Measurements from ENCODE around the gene SIM2.

Gene SIM2

DNA sequence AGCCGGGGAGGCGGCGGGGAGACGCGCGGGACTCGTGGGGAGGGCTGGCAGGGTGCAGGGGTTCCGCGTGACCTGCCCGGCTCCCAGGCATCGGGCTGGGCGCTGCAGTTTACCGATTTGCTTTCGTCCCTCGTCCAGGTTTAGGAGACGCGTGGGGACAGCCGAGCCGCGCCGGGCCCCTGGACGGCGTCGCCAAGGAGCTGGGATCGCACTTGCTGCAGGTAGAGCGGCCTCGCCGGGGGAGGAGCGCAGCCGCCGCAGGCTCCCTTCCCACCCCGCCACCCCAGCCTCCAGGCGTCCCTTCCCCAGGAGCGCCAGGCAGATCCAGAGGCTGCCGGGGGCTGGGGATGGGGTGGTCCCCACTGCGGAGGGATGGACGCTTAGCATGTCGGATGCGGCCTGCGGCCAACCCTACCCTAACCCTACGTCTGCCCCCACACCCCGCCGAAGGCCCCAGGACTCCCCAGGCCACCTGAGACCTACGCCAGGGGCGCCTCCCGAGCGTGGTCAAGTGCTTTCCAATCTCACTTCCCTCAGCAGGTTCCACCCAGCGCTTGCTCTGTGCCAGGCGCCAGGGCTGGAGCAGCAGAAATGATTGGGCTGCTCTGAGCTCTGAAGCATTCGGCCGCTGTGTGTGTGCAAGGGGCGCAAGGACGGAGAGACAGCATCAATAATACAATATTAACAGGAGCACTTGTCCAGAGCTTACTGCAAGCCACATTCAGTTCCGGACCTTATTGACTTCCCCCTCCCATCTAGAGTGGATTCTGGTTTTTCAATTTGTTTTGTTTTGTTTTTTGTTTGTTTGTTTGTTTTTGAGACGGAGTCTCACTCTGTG lies 10.3 kb downstream of the SIM2 start:
- no peak overlapping the region for H3K4me3 ChIP-seq (replicated peaks; ENCODE audit: low read depth, low read length)
- TF ChIP-seq, protein P1, sequence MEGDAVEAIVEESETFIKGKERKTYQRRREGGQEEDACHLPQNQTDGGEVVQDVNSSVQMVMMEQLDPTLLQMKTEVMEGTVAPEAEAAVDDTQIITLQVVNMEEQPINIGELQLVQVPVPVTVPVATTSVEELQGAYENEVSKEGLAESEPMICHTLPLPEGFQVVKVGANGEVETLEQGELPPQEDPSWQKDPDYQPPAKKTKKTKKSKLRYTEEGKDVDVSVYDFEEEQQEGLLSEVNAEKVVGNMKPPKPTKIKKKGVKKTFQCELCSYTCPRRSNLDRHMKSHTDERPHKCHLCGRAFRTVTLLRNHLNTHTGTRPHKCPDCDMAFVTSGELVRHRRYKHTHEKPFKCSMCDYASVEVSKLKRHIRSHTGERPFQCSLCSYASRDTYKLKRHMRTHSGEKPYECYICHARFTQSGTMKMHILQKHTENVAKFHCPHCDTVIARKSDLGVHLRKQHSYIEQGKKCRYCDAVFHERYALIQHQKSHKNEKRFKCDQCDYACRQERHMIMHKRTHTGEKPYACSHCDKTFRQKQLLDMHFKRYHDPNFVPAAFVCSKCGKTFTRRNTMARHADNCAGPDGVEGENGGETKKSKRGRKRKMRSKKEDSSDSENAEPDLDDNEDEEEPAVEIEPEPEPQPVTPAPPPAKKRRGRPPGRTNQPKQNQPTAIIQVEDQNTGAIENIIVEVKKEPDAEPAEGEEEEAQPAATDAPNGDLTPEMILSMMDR (IDR thresholded peaks at IDR 0.05; ENCODE audit: low read length, missing control alignments): no peak
- DNase-seq (ENCODE audit: low read depth): no peak

DNA sequence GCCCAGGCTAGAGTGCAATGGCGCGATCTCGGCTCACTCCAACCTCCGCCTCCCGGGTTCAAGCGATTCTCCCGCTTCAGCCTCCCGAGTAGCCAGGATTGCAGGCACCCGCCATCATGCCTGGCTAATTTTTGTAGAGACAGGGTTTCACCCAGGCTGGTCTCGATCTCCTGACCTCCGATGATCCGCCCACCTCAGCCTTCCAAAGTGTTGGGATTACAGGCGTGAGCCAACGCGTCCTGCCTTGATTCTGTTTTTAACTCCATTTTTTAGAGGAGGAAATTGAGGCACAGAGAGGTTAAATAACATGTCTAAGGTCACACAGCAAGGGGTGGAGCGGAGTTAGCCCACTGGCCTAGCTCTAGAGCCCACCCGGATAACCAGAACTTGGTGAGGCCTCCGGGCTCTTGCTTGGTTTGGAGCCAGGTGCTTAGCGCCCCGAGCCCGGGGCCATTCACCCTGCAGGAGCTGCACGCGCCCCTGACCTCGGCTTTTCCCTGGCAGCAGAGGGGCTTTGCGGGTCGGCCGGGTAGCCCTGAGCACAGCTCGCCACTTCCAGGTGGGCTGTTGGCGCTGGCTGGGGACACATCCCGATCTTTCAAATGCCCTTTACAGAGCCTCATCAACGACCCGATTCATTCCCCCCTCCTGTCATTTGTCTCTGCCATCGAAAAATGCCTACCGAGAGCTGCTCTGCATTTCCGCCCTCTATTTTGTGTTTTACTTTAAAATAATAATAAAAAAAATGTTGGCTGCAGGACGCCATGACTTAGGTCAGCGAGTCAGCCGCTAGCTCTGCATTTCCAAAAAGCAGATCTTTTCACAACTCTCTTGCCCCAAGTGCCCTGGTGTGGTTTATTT lies 11.2 kb downstream of the SIM2 start:
- TF ChIP-seq, protein P1 (IDR thresholded peaks at IDR 0.05; ENCODE audit: low read length, missing control alignments): no peak
- no peak for DNase-seq (ENCODE audit: low read depth)
- no peak overlapping the region for H3K4me3 ChIP-seq (replicated peaks; ENCODE audit: low read depth, low read length)

DNA sequence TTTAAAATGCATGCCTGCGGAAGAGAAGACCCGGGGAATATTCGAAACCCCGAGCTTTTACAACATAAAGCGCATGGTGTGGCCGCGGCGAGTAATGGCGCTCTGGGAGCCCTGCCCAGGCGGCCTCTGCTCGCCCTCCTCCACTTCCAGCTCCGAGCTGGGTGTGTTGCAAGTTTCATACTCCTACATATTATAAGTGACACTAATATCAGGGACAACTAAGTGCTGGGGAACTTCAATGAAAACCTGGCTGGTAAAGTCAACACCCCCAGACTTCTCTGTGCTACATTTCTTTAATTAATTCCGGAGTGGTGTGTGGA lies 11.8 kb downstream of the SIM2 start:
- no peak overlapping the region for H3K4me3 ChIP-seq (replicated peaks; ENCODE audit: low read depth, low read length)
- TF ChIP-seq, protein P1 (IDR thresholded peaks at IDR 0.05; ENCODE audit: low read length, missing control alignments): no peak
- DNase-seq (ENCODE audit: low read depth): no peak

DNA sequence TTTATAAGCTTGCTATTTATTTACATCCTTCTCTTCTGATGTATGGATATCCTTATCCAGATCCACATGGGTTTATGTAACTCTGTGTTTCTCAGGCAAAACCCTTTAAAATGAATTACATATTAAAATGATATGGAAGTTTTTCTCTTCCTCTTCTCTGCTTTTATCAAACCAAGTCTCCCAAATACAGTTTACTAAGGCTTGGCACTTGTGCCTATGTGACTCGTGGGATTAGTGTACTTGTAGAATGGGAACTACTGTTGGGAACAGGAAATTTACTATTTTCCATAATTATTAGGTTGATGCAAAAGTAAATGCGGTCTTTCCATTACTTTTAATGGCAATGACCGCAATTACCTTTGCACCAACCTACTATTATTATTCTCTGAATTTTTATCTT lies 14.8 kb downstream of the SIM2 start:
- no peak overlapping the region for H3K4me3 ChIP-seq (replicated peaks; ENCODE audit: low read depth, low read length)
- TF ChIP-seq, protein P1 (IDR thresholded peaks at IDR 0.05; ENCODE audit: low read length, missing control alignments): no peak
- no peak for DNase-seq (ENCODE audit: low read depth)

DNA sequence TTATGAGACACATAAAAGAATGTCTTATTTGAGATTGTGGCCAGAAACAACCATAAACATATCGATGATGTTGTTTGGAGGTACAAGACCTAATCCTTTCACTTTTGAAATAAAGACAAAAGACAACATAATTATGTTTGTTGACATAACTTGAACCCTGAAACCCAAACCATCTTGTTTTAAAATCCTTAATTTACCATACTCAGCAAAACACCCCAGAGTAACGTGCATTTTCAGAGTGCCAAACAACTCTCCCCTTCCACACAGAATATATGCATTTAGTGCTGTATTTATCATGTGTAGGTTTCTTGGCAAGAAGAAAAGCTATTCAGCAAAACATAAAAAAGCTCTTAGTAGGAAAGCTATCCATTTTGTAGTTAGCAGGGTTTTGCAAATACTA lies 17.5 kb downstream of the SIM2 start:
- TF ChIP-seq, protein P1 (IDR thresholded peaks at IDR 0.05; ENCODE audit: low read length, missing control alignments): no peak
- no peak overlapping the region for H3K4me3 ChIP-seq (replicated peaks; ENCODE audit: low read depth, low read length)
- DNase-seq (ENCODE audit: low read depth): no peak

DNA sequence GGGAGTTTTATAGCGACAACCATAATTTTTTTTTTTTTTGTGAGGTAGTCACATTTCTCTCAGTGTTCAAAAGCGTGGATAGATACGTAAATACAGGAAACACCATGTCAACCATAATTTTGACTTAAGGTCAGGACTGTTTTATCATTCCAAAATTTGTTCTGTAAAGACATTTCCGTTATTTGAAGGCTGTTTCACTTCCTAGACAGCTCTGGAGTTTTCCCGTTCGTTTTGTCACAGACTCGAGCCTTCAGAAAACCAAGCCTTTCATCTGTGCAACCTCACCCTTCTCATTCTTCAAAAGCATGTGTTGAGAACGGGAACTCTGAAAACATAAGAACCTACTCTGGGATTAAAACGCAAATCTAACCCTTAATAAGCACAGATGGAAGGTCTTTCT lies 17.9 kb downstream of the SIM2 start:
- no peak for DNase-seq (ENCODE audit: low read depth)
- no peak overlapping the region for H3K4me3 ChIP-seq (replicated peaks; ENCODE audit: low read depth, low read length)
- TF ChIP-seq, protein P1 (IDR thresholded peaks at IDR 0.05; ENCODE audit: low read length, missing control alignments): no peak
